HG02798 (cell line): ENCODE results near the gene EDEM3.
"Not testable (repeated sequence)": the region's sequence is repeated elsewhere in the genome, so short reads cannot be mapped to it uniquely, and the experiment has no call there.

ENCODE experiments used
- ATAC-seq: cut with Tn5 transposase; IDR thresholded peaks from one replicate; pipeline ENCODE4 v1.9.1; 2021; ENCODE audit warnings: mild to moderate bottlenecking; ENCODE audit not compliant: unreplicated experiment, poor library complexity

Gene EDEM3

GRCh38 chr1:184754476-184755225, at the start of gene EDEM3:
TSS of gene EDEM3 (minus strand) at chr1:184754858. CDS start at chr1:184754646, 212 bp downstream.
- ATAC-seq, result peak; percentile 93

GRCh38 chr1:184804220-184804619, 49.6 kb upstream of the EDEM3 start:
- ATAC-seq, result no peak

- ATAC-seq, result no peak
These were observed 48.5 kb upstream of the EDEM3 start for GRCh38 chr1:184803180-184803492.

- ATAC-seq, result no peak
These were observed 47.9 kb upstream of the EDEM3 start for GRCh38 chr1:184802354-184803179.

- no peak for ATAC-seq
These were observed 46.8 kb upstream of the EDEM3 start for GRCh38 chr1:184801503-184801902.

- ATAC-seq, result no peak
These were observed 46.2 kb upstream of the EDEM3 start for GRCh38 chr1:184800876-184801275.

GRCh38 chr1:184793967-184794366, 39.3 kb upstream of the EDEM3 start:
- ATAC-seq, result no peak

- no peak for ATAC-seq
These were observed 37.9 kb upstream of the EDEM3 start for GRCh38 chr1:184792450-184792969.

GRCh38 chr1:184791550-184791900, 36.9 kb upstream of the EDEM3 start:
- ATAC-seq, result no peak

GRCh38 chr1:184790642-184791549, 36.2 kb upstream of the EDEM3 start:
- ATAC-seq, result no peak

GRCh38 chr1:184789884-184790283, 35.2 kb upstream of the EDEM3 start:
- ATAC-seq, result no peak

GRCh38 chr1:184788970-184789369, 34.3 kb upstream of the EDEM3 start:
- no peak for ATAC-seq

- ATAC-seq, result no peak
These were observed 30.9 kb upstream of the EDEM3 start for GRCh38 chr1:184785529-184785928.

GRCh38 chr1:184783723-184784122, 29.1 kb upstream of the EDEM3 start:
- not testable (repeated sequence) for ATAC-seq

GRCh38 chr1:184781941-184782340, 27.3 kb upstream of the EDEM3 start:
- ATAC-seq, result no peak

- ATAC-seq, result no peak
These were observed 21.2 kb upstream of the EDEM3 start for GRCh38 chr1:184775885-184776284.

- no peak for ATAC-seq
These were observed 20.7 kb upstream of the EDEM3 start for GRCh38 chr1:184775329-184775728.

GRCh38 chr1:184773762-184774320, 19.2 kb upstream of the EDEM3 start:
- ATAC-seq, result no peak

GRCh38 chr1:184771190-184771691, 16.6 kb upstream of the EDEM3 start:
- ATAC-seq, result no peak
